Parathyroid adenoma (tissue), 2 donors: Measurements from ENCODE around the gene TCEAL8.

Experiments used
- H2AFZ ChIP-seq: fragments of 300-600 bp; sonication (generic); one replicate; pipeline ENCODE4 v1.7.0; 2017; ENCODE audit warnings: antibody characterized with exemption, mild to moderate bottlenecking
- H3K27ac ChIP-seq: fragments of 300-600 bp; sonication (generic); one replicate; pipeline ENCODE4 v1.7.0; 2017
- H3K27me3 ChIP-seq: fragments of 300-600 bp; sonication (generic); one replicate; pipeline ENCODE4 v1.7.0; 2017; ENCODE audit warnings: low read length; ENCODE audit not compliant: control insufficient read depth, insufficient read depth
- H3K36me3 ChIP-seq: fragments of 300-600 bp; sonication (generic); one replicate; pipeline ENCODE4 v1.7.0; 2017; ENCODE audit warnings: low read length; ENCODE audit not compliant: control insufficient read depth, insufficient read depth
- H3K4me1 ChIP-seq: fragments of 300-600 bp; sonication (generic); one replicate; pipeline ENCODE4 v1.7.0; 2017; ENCODE audit warnings: control low read depth
- H3K4me2 ChIP-seq: fragments of 300-600 bp; sonication (generic); one replicate; pipeline ENCODE4 v1.7.0; 2017; ENCODE audit warnings: low read length
- H3K4me3 ChIP-seq: fragments of 300-600 bp; sonication (generic); one replicate; pipeline ENCODE4 v1.7.0; 2017; ENCODE audit warnings: low read depth, low read length
- H3K79me2 ChIP-seq: fragments of 300-600 bp; sonication (generic); one replicate; pipeline ENCODE4 v1.7.0; 2017; ENCODE audit warnings: control low read depth
- H3K9ac ChIP-seq: fragments of 300-600 bp; sonication (generic); one replicate; pipeline ENCODE4 v1.7.0; 2017; ENCODE audit warnings: mild to moderate bottlenecking
- H3K9me3 ChIP-seq: fragments of 300-600 bp; sonication (generic); one replicate; pipeline ENCODE4 v1.7.0; 2017; ENCODE audit warnings: low read length; ENCODE audit not compliant: control insufficient read depth
- CTCF ChIP-seq: fragments of 300-600 bp; sonication (generic); IDR thresholded peaks from one replicate; pipeline ENCODE4 v1.7.0; 2017; ENCODE audit warnings: antibody characterized with exemption, mild to moderate bottlenecking
- donor health status: primary hyperparathyroidism.

Gene TCEAL8

GRCh38 chrX:103275947-103276567 lies 21.1 kb upstream of the TCEAL8 start:
- H3K36me3 ChIP-seq, result no peaks in the 10 kb centered on the region
- H3K4me2 ChIP-seq, result no peak overlapping the region
- no peak overlapping the region for H3K9ac ChIP-seq
- no peak overlapping the region for H3K27ac ChIP-seq
- no peak overlapping the region for H3K4me3 ChIP-seq
- H3K79me2 ChIP-seq, result no peaks in the 10 kb centered on the region
- peak overlapping the region; percentile 58 for H2AFZ ChIP-seq
- no peaks in the 10 kb centered on the region for H3K9me3 ChIP-seq
- TF ChIP-seq CTCF, result no peak
- H3K4me1 ChIP-seq, result no peaks in the 10 kb centered on the region
- H3K27me3 ChIP-seq, result no peaks in the 10 kb centered on the region

GRCh38 chrX:103274284-103274683 lies 19.3 kb upstream of the TCEAL8 start:
- H2AFZ ChIP-seq, result no peak overlapping the region
- H3K36me3 ChIP-seq, result no peaks in the 10 kb centered on the region
- H3K9me3 ChIP-seq, result no peaks in the 10 kb centered on the region
- no peaks in the 10 kb centered on the region for H3K4me1 ChIP-seq
- H3K27me3 ChIP-seq, result no peaks in the 10 kb centered on the region
- no peak overlapping the region for H3K4me2 ChIP-seq
- H3K27ac ChIP-seq, result no peak overlapping the region
- no peaks in the 10 kb centered on the region for H3K79me2 ChIP-seq
- no peak overlapping the region for H3K4me3 ChIP-seq
- TF ChIP-seq CTCF, result no peak
- H3K9ac ChIP-seq, result no peak overlapping the region

- H3K4me3 ChIP-seq, result no peak overlapping the region
- no peak for TF ChIP-seq CTCF
- H3K27me3 ChIP-seq, result no peaks in the 10 kb centered on the region
- H3K4me2 ChIP-seq, result no peak overlapping the region
- no peak overlapping the region for H2AFZ ChIP-seq
- no peak overlapping the region for H3K9ac ChIP-seq
- H3K36me3 ChIP-seq, result no peaks in the 10 kb centered on the region
- H3K9me3 ChIP-seq, result no peaks in the 10 kb centered on the region
- no peaks in the 10 kb centered on the region for H3K4me1 ChIP-seq
- H3K27ac ChIP-seq, result no peak overlapping the region
- H3K79me2 ChIP-seq, result no peaks in the 10 kb centered on the region
Observed at GRCh38 chrX:103258275-103258674, 3.3 kb upstream of the TCEAL8 start.

- Histone ChIP-seq H3K9ac (no peak overlapping the region), H2AFZ (no peak overlapping the region)
- no peak for TF ChIP-seq CTCF
Observed at GRCh38 chrX:103256651-103257050, 1.7 kb upstream of the TCEAL8 start.

GRCh38 chrX:103254171-103254824 lies 657 bp downstream of the TCEAL8 start:
- H2AFZ ChIP-seq, result peak overlapping the region; percentile 93
- peak overlapping the region; percentile 95 for H3K27ac ChIP-seq
- H3K9ac ChIP-seq, result peak overlapping the region; percentile 76
- H3K9me3 ChIP-seq, result no peaks in the 10 kb centered on the region
- H3K27me3 ChIP-seq, result no peaks in the 10 kb centered on the region
- H3K4me2 ChIP-seq, result peak overlapping the region; percentile 84
- H3K4me3 ChIP-seq, result peak overlapping the region; percentile 82
- no peaks in the 10 kb centered on the region for H3K79me2 ChIP-seq
- TF ChIP-seq CTCF, result no peak
- no peaks in the 10 kb centered on the region for H3K36me3 ChIP-seq
- peaks cover 4% of the 10 kb centered on the region for H3K4me1 ChIP-seq

More at GRCh38 chrX:103256651-103257050, 1.7 kb upstream of the TCEAL8 start:
- H3K4me1 ChIP-seq, result no peaks in the 10 kb centered on the region
- H3K36me3 ChIP-seq, result no peaks in the 10 kb centered on the region
- no peaks in the 10 kb centered on the region for H3K79me2 ChIP-seq
- H3K9me3 ChIP-seq, result no peaks in the 10 kb centered on the region
- no peak overlapping the region for H3K27ac ChIP-seq
- H3K27me3 ChIP-seq, result no peaks in the 10 kb centered on the region
- no peak overlapping the region for H3K4me3 ChIP-seq
- no peak overlapping the region for H3K4me2 ChIP-seq
